HG02973 (cell line): Measurements from ENCODE around the gene EMC8.
"Not testable (repeated sequence)": the region's sequence is repeated elsewhere in the genome, so short reads cannot be mapped to it uniquely, and the experiment has no call there.

ENCODE experiments used
- ATAC-seq: cut with Tn5 transposase; IDR thresholded peaks from one replicate; pipeline ENCODE4 v1.9.1; 2021; ENCODE audit warnings: moderate library complexity; ENCODE audit not compliant: unreplicated experiment

Gene EMC8

DNA sequence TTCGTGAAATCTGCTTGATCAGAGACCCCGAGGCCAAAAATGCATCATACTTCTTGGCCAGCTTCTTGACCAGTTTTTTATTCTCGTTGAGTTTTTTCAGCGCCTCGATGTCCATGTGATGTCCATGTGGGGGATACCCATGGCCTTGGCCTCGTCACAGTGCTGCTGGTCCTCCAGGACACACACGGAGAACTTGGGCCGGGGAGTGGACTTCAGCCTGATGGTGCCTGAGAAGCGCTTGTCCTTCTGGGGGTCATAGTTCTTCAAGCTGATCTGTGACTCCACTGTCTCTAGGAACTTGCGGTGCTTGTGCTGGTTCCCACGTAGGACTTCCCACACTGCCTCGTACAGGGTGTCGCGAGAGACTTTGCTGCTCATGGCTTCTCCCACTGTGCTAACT, 16.8 kb upstream of the EMC8 start:
- ATAC-seq, result no peak

DNA sequence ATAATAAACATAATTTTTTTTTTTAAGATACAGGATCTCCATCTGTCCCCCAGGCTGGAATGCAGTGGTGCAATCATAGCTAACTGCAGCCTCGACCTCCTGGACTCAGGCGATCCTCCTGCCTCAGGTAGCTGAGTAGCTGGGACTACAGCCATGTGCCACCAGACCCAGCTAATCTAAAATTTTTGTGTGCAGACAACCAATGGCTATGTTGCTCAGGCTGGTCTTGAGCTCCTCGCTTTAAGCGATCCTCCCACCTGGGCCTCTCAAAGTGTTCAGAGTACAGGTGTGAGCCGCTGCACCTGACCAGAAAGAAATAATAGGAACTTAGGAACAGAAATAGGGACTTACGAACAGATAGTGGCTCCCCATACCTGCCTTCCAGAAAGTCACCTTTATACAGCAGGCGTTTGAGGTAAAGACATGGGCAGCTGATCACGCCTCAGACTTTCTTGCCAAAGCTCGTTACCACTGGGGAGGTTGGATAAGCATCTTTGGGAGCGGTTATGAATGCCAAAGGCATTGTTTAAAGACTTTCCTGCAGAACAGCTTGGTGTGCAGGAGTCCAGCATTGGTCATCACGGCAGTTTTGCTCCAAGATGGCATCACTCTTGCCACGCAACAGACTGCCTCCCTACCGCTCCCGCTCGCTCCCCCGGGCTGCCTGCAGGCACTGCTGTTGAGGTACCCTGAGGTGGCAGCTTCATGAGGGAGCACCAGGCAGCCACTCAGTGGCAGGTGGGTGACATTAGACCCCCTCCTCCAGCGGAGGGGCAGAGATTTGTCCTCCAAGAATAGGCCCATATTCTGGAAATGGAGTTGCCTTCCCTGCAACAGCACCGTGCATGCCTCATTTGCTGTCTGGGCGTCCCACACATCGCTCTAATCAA, 13.7 kb upstream of the EMC8 start:
- ATAC-seq, result no peak

DNA sequence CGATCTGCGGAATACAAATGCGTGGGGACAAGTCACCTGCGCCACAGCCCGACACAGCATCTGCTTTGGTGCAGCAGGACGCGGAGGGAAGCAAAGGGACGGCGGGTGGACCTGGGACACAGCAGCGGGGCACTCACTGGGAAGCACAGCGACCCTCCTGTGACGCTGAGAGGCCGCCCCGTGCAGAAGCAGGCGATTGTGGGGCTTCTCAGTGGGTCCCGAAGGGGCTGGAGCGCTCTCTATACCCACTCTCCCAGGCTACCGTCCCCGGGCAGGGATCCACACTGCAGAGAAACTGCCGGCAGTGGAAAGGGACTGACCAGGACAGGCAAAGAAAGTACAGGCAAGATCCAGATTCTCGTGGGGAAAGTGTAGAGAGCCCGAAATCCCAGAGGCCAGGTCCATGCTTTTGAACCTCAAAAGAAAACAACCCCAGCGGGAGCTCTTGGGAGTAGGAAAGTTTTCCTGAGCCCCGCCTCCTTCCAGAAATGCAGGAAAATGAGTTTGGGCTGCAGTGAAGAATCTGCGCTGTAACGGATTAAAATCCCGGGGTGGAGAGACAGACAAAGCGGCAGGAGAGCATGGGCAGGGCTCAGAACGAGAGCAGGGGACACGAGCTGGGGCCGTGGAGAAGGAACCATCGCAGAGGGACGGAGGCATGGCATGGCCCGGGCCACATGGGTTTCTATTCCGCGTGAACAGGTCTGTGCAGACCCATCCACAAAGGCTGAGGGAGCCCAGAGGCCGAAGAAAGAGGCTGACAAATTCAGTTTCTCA, 12.9 kb upstream of the EMC8 start:
- no peak for ATAC-seq

GRCh38 chr16:85810742-85811115, 11.4 kb upstream of the EMC8 start:
- ATAC-seq, result no peak

DNA sequence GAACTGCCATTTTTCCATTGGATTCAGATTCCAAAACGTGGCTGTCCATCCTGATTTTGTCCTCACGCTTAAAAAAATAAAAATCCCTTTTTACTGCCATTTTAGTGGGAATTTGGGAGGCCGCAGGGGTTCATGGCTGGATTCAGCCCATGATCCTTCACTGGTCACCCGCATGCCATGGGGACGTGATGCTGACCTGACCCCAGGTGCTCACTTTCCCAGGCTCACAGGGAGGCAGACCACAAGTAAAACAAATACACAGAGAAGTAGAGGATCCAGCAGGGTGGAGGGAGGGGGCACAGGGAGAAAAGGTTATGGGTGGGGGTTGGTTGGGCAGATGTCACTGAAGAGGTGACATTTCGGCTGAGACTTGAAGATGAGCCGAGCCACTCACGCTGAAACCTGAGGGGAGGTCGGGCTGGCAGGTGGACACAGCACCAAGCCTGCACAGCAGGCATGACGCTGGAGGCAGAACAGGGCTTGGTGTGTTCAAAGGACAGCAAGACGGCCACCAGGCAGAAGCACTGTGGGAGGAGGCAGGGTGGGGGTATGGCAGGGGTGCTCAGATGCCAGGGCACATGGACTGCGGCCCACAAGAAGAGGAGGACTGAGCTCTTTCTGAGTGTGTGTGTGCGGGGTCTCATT, 10.9 kb upstream of the EMC8 start:
- no peak for ATAC-seq

DNA sequence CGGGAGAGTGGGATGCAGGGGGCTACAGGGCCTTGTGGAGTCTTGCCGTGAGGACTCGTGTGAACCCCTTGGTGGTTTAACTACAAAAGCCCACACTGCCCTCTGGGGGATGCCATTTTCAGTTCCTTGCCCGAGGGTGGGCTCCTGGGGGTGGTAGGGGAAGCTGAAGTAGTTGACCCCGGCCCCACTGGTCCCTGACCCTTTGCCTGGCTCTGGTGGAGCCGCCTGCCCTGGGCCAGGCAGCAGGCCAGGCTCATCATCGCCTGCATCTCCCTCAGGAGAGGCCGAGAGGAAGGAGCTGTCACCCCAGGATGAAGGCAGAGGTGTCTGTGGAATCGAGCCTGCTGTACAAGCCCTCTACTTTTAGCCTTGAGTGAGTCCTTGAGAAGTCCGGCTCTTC, 10.3 kb upstream of the EMC8 start:
- ATAC-seq, result no peak

GRCh38 chr16:85808926-85809325, 9.6 kb upstream of the EMC8 start:
- no peak for ATAC-seq

- ATAC-seq, result not testable (repeated sequence)
Measured at GRCh38 chr16:85808104-85808503, 8.8 kb upstream of the EMC8 start.

DNA sequence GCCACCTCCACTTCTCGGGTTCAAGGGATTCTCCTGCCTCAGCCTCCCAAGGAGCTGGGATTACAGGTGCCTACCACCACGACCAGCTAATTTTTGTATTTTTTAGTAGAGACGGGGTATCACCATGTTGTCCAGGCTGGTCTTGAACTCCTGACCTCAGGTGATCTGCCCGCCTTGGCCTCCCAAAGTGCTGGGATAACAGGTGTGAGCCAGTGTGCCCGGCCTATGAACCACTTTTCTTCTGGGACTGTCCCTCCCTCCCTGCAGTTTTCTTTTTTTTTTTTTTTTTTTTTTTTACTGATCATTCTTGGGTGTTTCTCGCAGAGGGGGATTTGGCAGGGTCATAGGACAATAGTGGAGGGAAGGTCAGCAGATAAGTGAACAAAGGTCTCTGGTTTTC, 8.0 kb upstream of the EMC8 start:
- ATAC-seq, result not testable (repeated sequence)

- ATAC-seq, result no peak
Measured at GRCh38 chr16:85806539-85806938, 7.2 kb upstream of the EMC8 start.

DNA sequence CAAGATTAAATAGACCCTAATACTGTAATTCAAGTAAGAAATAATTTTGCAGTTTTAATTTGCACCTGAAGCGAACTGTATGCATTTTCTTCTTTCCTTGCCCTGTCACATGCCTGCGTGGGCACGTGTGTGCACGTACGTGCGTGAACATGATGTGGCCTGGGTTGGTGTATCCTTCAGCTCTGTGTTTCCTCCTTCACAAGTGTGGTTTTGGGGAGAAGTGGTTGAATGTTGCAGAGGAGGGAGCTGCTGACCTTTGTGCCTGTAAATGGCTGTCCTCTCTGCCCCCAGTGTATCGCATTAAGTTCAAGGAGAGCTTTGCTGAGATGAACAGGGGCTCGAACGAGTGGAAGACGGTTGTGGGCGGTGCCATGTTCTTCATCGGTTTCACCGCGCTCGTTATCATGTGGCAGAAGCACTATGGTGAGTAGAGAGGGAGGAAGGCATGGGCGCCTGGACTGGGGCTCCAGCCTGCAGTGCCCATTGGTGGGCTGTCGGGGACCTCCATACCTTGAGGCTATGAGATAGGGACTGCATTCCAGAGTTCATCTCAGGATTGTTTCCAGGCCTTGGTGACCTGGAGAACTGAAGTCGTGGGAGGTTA, 6.2 kb upstream of the EMC8 start:
- no peak for ATAC-seq

GRCh38 chr16:85803570-85803969, 4.2 kb upstream of the EMC8 start:
- ATAC-seq, result no peak

DNA sequence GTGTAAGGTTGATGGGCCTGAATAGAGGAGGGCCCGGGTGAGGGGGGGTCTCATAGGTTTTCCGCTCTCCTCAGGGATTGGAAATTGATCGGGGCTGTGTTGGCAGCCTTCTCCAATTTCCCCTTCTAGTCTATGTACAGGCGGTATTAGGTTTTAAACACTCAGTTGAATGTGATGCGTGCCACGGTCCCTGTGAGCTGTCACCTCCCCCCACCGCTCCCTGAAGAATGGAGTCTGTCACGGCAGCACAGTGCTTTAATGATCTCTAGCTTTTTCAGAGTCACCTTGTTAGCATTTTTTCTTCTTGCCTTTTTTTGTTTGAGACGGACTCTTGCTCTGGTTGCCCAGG, 951 bp upstream of the EMC8 start:
- ATAC-seq, result peak; percentile 4

GRCh38 chr16:85798901-85799496, 345 bp downstream of the EMC8 start:
- peak; percentile 27 for ATAC-seq

DNA sequence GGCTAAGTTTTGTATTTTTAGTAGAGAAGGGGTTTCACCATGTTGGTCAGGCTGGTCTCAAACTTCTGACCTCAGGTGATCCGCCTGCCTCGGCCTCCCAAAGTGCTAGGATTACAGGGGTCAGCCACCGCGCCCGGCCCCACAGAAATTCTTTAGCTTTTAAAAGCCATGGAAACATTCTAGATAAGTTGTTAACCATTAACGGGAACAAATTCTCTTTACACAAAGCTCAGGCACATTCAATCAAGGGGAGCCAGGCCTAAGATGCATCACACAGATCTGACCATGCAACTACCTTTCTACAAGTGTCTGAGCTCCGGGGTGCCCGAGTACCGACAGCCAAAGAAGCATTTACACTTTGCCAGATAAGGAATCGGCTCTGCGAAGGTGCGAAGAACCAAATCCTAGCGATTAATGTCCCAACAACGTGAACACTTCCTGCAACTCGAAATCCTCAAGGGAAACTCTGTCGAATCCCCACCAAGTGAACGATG, 1.0 kb downstream of the EMC8 start:
- no peak for ATAC-seq

- no peak for ATAC-seq
Measured at GRCh38 chr16:85796599-85796998, 2.7 kb downstream of the EMC8 start.

- ATAC-seq, result no peak
Measured at GRCh38 chr16:85796152-85796551, 3.2 kb downstream of the EMC8 start.

DNA sequence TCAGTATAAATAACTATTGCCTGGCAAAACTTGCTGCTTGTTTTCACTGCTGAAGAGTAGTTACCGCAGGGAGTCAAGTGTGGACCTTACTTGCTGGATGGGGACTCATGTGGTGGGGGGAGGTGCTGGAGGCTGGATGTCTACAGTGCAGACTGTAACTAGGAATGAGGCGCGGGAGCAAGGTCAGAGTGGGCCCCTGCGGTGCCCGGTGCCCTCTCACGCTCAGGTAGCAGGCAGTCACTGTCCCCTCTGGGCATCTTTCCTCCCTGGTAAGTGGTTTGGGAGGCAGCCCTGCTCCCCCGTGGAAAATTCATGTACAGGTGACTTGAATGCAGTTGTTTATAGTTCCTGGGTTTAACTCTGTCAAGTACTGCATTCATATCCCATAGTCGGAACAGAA, 4.6 kb downstream of the EMC8 start:
- no peak for ATAC-seq

GRCh38 chr16:85793662-85794298, 5.6 kb downstream of the EMC8 start:
- no peak for ATAC-seq

GRCh38 chr16:85789773-85790172, 9.6 kb downstream of the EMC8 start:
- ATAC-seq, result no peak
